GM12878 (cell line): ENCODE data around the gene ZCCHC24. TPM values are rescaled to one million over a fixed set of nuclear protein-coding genes. Genes with fewer than 3 reads are reported as not detected.

Source experiments
- ATAC-seq: fragments of 200-7000 bp; cut with Tn5 transposase; 3 replicates; pipeline ENCODE4 v1.9.1; 2020; ENCODE audit warnings: mild to moderate bottlenecking, moderate library complexity
- BruUV-seq: library from RNA; stranded (reverse); fragments of 400-500 nt; replicated peaks from 2 replicates; lab custom pipeline; 2021; lab: Mats Ljungman, UMichigan
- CTCF ChIA-PET: fragments of 300-600 bp; sonication (Branson Sonifier 250); formaldehyde crosslinking; extraction: SDS; loops from one replicate; lab custom pipeline; 2021; ENCODE audit warnings: inconsistent platforms; lab: Yijun Ruan, JAX
- POLR2A ChIA-PET: fragments of 350-600 bp; formaldehyde crosslinking; extraction: SDS; loops from one replicate; lab custom pipeline; 2021; ENCODE audit warnings: inconsistent platforms; lab: Charles Lee
- RAD21 ChIA-PET: fragments of 300-600 bp; sonication (Branson Sonifier 250); formaldehyde crosslinking; loops from one replicate; lab custom pipeline; 2023; ENCODE audit warnings: antibody characterized with exemption; ENCODE audit not compliant: unreplicated experiment; lab: Charles Lee
- SMC1A ChIA-PET: fragments of 300-600 bp; sonication (Branson Sonifier 250); formaldehyde crosslinking; loops from one replicate; lab custom pipeline; 2023; ENCODE audit not compliant: unreplicated experiment, uncharacterized antibody; lab: Charles Lee
- DNase-seq: peaks from one replicate; pipeline ENCODE4 v3.0.0-alpha.2; 2011; ENCODE audit warnings: low read depth, low spot score
- FAIRE-seq: peaks from 3 replicates; lab custom pipeline; 2011; peaks lifted over from hg19 to GRCh38; lab: Jason Lieb, UNC
- H2AFZ ChIP-seq: 2 replicates; pipeline ENCODE4 v1.6.0; 2011; ENCODE audit warnings: low read depth, low read length, control low read depth; ENCODE audit not compliant: control insufficient read depth
- H3K27ac ChIP-seq: 2 replicates; pipeline ENCODE4 v1.5.1; 2011; ENCODE audit warnings: control low read depth; ENCODE audit not compliant: control insufficient read depth, insufficient read depth
- H3K27me3 ChIP-seq, 2 experiments: replicated peaks in 1 of 2; 2 replicates each; pipeline versions ENCODE4 v1.6.0 to v1.6.1; 2011; ENCODE audit warnings: low read length in 1 of 2; ENCODE audit not compliant: control insufficient read depth in 2 of 2, insufficient read depth in 2 of 2
- H3K36me3 ChIP-seq, 2 experiments: 2 replicates each; pipeline ENCODE4 v1.5.1; 2011; ENCODE audit warnings: low read length in 1 of 2; ENCODE audit not compliant: control insufficient read depth in 2 of 2, insufficient read depth in 2 of 2
- H3K4me1 ChIP-seq: 2 replicates; pipeline ENCODE4 v1.6.1; 2011; ENCODE audit warnings: mild to moderate bottlenecking, low read length, moderate library complexity, mixed read lengths; ENCODE audit not compliant: control insufficient read depth, insufficient read depth
- H3K4me2 ChIP-seq: 2 replicates; pipeline ENCODE4 v1.6.0; 2011; ENCODE audit warnings: control low read depth; ENCODE audit not compliant: control insufficient read depth, insufficient read depth
- H3K4me3 ChIP-seq: fragments of 200-600 bp; sonication (generic); 2 replicates; pipeline ENCODE4 v1.5.1; 2016
- H3K79me2 ChIP-seq: 2 replicates; pipeline ENCODE4 v1.6.0; 2011; ENCODE audit warnings: low read length; ENCODE audit not compliant: control insufficient read depth, insufficient read depth
- H3K9ac ChIP-seq: 2 replicates; pipeline ENCODE4 v1.8.0; 2011; ENCODE audit warnings: low read length, control low read depth, mixed read lengths; ENCODE audit not compliant: control insufficient read depth, insufficient read depth
- H3K9me3 ChIP-seq: replicated peaks from 3 replicates; pipeline ENCODE4 v1.5.1; 2011; ENCODE audit warnings: mild to moderate bottlenecking, low read length; ENCODE audit not compliant: control insufficient read depth, insufficient read depth
- H4K20me1 ChIP-seq: 2 replicates; pipeline ENCODE4 v1.6.0; 2011; ENCODE audit not compliant: control insufficient read depth, insufficient read depth
- BACH1 ChIP-seq: fragments of 450-650 bp; IDR thresholded peaks from 2 replicates; pipeline ENCODE4 v1.6.1; 2017; ENCODE audit warnings: mild to moderate bottlenecking, borderline replicate concordance
- BRCA1 ChIP-seq: IDR thresholded peaks from 2 replicates; pipeline ENCODE4 v1.6.1; 2011; ENCODE audit warnings: low read depth, low read length, improper control_type of control experiment
- CBX3 ChIP-seq: fragments of 200-600 bp; sonication (generic); IDR thresholded peaks from 2 replicates; pipeline ENCODE4 v1.6.1; 2016; ENCODE audit warnings: low read depth, borderline replicate concordance
- MXI1 ChIP-seq: fragments of 150-350 bp; IDR thresholded peaks from 2 replicates; pipeline ENCODE4 v1.6.1; 2011; ENCODE audit warnings: low read depth, mild to moderate bottlenecking, inconsistent platforms, low read length, improper control_type of control experiment
- NR2C1 ChIP-seq: fragments of 450-650 bp; IDR thresholded peaks from 2 replicates; pipeline ENCODE4 v1.6.1; 2017; ENCODE audit warnings: antibody characterized with exemption, mild to moderate bottlenecking, moderate library complexity
- RAD51 ChIP-seq: fragments of 450-650 bp; IDR thresholded peaks from 2 replicates; pipeline ENCODE4 v1.6.1; 2016; ENCODE audit warnings: moderate library complexity, mild to moderate bottlenecking, inconsistent platforms
- SUZ12 ChIP-seq: fragments of 200-600 bp; sonication (generic); IDR thresholded peaks from one replicate; pipeline ENCODE4 v1.6.1; 2018; ENCODE audit warnings: antibody characterized with exemption, mild to moderate bottlenecking; ENCODE audit not compliant: unreplicated experiment
- TAF1 ChIP-seq: IDR thresholded peaks from 2 replicates; pipeline ENCODE4 v1.6.1; 2011; ENCODE audit warnings: mild to moderate bottlenecking, low read depth, low read length, borderline replicate concordance
- TBL1XR1 ChIP-seq: IDR thresholded peaks from 2 replicates; pipeline ENCODE4 v1.6.1; 2012; ENCODE audit warnings: low read depth, low read length, improper control_type of control experiment
- WGBS: methylation state at CpG from one replicate; pipeline ENCODE4 v1.1.6; 2016; ENCODE audit warnings: low lambda C conversion rate; ENCODE audit not compliant: insufficient replicate concordance, insufficient coverage; ENCODE audit errors: missing lambda C conversion rate; 5-methylcytosine and 5-hydroxymethylcytosine counted together
- in situ Hi-C: fragments of 300-500 bp; cut with MboI; formaldehyde crosslinking; loops from 9 replicates; pipeline ENCODE4 v1.14.3; 2018; ENCODE audit warnings: mixed read lengths
- intact Hi-C: fragments of 100-400 bp; cut with micrococcal nuclease; formaldehyde crosslinking; loops from one replicate; pipeline ENCODE4 v1.14.2; 2022; ENCODE audit not compliant: unreplicated experiment
- polyA plus RNA-seq, 11 experiments: library from polyadenylated mRNA; depleted of rRNA in 4 of 11; unstranded in 6 of 11; stranded (reverse) in 5 of 11; fragments of >200 nt; fragmentation: Nextera tagmentation in 4 of 11; fragmentation: Illumina TruSeq in 1 of 11; extraction: Ambion mirVana in 4 of 11; extraction: Trizol in 1 of 11; gene quantifications; 1 replicate in 1 of 11; 2 replicates in 10 of 11; pipeline versions ENCODE4 v1.2.1 to v1.2.3, GENCODE V29; 2011 to 2016; ENCODE audit warnings: inconsistent platforms in 2 of 11, missing spikeins in 2 of 11, low read depth in 1 of 11
- total RNA-seq, 4 experiments: library from RNA; depleted of rRNA in 3 of 4; stranded (reverse); fragments of >200 nt in 3 of 4; fragmentation: Illumina TruSeq in 1 of 4; extraction: Trizol in 1 of 4; gene quantifications; 2 replicates each; pipeline versions ENCODE4 v1.2.1 to v1.2.3, GENCODE V29; 2013 to 2021
- TF ChIP-seq, protein P1 (sequence below): fragments of 450-650 bp; formaldehyde crosslinking; IDR thresholded peaks from 2 replicates; pipeline ENCODE4 v1.4.0; 2020; ENCODE audit warnings: mild to moderate bottlenecking, moderate library complexity
- TF ChIP-seq, protein P2 (sequence below): IDR thresholded peaks from 2 replicates; pipeline ENCODE4 v1.6.1; 2011; ENCODE audit warnings: low read depth, mild to moderate bottlenecking, low read length, moderate library complexity, borderline replicate concordance; ENCODE audit errors: extremely low read depth
- TF ChIP-seq, protein P3 (sequence below): IDR thresholded peaks from 2 replicates; pipeline ENCODE4 v1.6.1; 2012; ENCODE audit warnings: low read depth, low read length, improper control_type of control experiment
- TF ChIP-seq, protein P4 (sequence below): fragments of 450-650 bp; IDR thresholded peaks from 2 replicates; pipeline ENCODE4 v1.6.1; 2017; ENCODE audit warnings: antibody characterized with exemption, mild to moderate bottlenecking, moderate library complexity
- TF ChIP-seq, protein P5 (sequence below): fragments of 150-350 bp; IDR thresholded peaks from 2 replicates; pipeline ENCODE4 v1.6.1; 2014; ENCODE audit warnings: mild to moderate bottlenecking, low read depth, low read length

The ZCCHC24 gene
- total and polyA plus RNA-seq, 10 of the 15 experiments (the other 5 are each of a cell fraction or from before 2014, with no cell fraction given) = 0.02 to 0.62 (median 0.04) TPM; not detected in 4

DNA sequence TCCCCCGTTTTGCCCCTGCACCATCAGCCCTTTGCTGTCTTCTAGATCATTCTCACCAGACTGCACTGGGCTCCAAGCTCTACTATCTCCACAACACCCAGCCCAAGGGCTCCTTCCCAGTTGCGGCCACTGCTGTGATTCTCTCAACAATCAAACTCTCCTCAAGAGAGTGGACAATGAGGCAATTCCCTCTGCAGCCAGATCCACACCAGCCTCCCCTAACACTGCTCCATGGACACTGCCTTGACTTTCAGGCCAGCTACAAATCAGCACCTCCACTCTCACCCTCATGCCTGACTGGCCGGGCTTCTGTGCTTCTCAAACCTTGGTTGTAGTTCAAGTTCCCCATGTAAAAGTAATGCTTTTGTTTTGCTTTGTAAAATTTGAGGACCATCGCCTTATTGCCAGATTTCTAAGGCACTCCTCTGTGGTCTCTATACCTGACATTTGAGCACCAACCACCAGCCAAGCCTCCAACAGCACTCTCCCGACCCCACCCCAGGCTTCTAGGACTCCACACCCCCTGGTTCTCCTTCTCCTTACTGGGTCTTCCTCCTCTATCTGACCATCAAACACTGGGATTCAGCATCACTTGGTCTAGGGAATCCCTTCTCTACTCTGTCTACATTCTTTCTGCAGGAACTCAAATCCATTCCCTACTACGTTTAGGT is 52.8 kb downstream of the ZCCHC24 start (continued):
- TF ChIP-seq, protein P1, sequence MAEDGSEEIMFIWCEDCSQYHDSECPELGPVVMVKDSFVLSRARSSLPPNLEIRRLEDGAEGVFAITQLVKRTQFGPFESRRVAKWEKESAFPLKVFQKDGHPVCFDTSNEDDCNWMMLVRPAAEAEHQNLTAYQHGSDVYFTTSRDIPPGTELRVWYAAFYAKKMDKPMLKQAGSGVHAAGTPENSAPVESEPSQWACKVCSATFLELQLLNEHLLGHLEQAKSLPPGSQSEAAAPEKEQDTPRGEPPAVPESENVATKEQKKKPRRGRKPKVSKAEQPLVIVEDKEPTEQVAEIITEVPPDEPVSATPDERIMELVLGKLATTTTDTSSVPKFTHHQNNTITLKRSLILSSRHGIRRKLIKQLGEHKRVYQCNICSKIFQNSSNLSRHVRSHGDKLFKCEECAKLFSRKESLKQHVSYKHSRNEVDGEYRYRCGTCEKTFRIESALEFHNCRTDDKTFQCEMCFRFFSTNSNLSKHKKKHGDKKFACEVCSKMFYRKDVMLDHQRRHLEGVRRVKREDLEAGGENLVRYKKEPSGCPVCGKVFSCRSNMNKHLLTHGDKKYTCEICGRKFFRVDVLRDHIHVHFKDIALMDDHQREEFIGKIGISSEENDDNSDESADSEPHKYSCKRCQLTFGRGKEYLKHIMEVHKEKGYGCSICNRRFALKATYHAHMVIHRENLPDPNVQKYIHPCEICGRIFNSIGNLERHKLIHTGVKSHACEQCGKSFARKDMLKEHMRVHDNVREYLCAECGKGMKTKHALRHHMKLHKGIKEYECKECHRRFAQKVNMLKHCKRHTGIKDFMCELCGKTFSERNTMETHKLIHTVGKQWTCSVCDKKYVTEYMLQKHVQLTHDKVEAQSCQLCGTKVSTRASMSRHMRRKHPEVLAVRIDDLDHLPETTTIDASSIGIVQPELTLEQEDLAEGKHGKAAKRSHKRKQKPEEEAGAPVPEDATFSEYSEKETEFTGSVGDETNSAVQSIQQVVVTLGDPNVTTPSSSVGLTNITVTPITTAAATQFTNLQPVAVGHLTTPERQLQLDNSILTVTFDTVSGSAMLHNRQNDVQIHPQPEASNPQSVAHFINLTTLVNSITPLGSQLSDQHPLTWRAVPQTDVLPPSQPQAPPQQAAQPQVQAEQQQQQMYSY (CRISPR knock-in tag) = no peak
- TF ChIP-seq, protein P2, sequence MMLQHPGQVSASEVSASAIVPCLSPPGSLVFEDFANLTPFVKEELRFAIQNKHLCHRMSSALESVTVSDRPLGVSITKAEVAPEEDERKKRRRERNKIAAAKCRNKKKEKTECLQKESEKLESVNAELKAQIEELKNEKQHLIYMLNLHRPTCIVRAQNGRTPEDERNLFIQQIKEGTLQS = no peak
- TF ChIP-seq, protein P3, sequence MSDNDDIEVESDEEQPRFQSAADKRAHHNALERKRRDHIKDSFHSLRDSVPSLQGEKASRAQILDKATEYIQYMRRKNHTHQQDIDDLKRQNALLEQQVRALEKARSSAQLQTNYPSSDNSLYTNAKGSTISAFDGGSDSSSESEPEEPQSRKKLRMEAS = no peak
- TF ChIP-seq RAD51 = no peak
- no peak for TF ChIP-seq BACH1

DNA sequence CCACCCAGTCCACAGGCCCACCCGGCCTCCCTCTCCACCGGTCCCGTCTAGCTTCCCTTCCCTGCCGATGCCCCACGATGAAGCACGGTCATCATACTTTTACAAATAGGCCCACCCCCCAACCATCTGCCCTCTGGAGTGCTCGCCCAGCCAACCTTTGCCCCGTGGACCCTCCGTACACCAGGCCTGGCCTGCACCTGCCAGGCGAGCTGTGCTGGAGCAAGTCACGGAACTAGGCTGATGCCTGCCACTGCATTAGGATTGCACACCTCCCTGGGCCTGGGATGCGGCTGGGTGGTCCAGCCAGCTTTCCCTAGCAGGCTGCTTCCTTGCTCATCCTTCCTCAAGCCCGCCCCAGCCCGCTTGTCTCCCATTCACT is 53.4 kb downstream of the ZCCHC24 start:
- H3K36me3 ChIP-seq = no peaks in the 10 kb centered on the region
- no peak overlapping the region for H3K27ac ChIP-seq
- H3K4me2 ChIP-seq = no peak overlapping the region
- H3K79me2 ChIP-seq = no peaks in the 10 kb centered on the region
- H3K4me3 ChIP-seq = no peak overlapping the region
- CTCF ChIA-PET = interaction anchor here (1.0 kb wide), 1 partner anchor 22 kb away, joined by 3 read pairs; no protein-coding TSS in a partner anchor
- WGBS = 29% methylated on average over 14 of the region's 14 CpGs
- H3K4me1 ChIP-seq = peaks cover 6% of the 10 kb centered on the region; the same call in 1 of the 2 replicates
- POLR2A ChIA-PET = no interaction called here
- FAIRE-seq = no peak
- no peak overlapping the region for H2AFZ ChIP-seq
- no peaks in the 10 kb centered on the region for H3K9me3 ChIP-seq
- H3K27me3 ChIP-seq = no peaks in the 10 kb centered on the region
- SMC1A ChIA-PET = no interaction called here
- in situ Hi-C loops (no loop called here), intact Hi-C loops (no loop called here)
- RAD21 ChIA-PET = no interaction called here
- no TSS peak for BruUV-seq
- no peak overlapping the region for H3K9ac ChIP-seq
- H4K20me1 ChIP-seq = no peaks in the 10 kb centered on the region
- no peak for ATAC-seq
- DNase-seq = no peak
- no peak for TF ChIP-seq TBL1XR1
- TF ChIP-seq TAF1 = no peak
- no peak for TF ChIP-seq NR2C1
- TF ChIP-seq CBX3 = no peak
- TF ChIP-seq, protein P4, sequence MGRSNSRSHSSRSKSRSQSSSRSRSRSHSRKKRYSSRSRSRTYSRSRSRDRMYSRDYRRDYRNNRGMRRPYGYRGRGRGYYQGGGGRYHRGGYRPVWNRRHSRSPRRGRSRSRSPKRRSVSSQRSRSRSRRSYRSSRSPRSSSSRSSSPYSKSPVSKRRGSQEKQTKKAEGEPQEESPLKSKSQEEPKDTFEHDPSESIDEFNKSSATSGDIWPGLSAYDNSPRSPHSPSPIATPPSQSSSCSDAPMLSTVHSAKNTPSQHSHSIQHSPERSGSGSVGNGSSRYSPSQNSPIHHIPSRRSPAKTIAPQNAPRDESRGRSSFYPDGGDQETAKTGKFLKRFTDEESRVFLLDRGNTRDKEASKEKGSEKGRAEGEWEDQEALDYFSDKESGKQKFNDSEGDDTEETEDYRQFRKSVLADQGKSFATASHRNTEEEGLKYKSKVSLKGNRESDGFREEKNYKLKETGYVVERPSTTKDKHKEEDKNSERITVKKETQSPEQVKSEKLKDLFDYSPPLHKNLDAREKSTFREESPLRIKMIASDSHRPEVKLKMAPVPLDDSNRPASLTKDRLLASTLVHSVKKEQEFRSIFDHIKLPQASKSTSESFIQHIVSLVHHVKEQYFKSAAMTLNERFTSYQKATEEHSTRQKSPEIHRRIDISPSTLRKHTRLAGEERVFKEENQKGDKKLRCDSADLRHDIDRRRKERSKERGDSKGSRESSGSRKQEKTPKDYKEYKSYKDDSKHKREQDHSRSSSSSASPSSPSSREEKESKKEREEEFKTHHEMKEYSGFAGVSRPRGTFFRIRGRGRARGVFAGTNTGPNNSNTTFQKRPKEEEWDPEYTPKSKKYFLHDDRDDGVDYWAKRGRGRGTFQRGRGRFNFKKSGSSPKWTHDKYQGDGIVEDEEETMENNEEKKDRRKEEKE = no peak
- no peak for TF ChIP-seq SUZ12
- no peak for TF ChIP-seq BRCA1
- no peak for TF ChIP-seq MXI1
- TF ChIP-seq, protein P5, sequence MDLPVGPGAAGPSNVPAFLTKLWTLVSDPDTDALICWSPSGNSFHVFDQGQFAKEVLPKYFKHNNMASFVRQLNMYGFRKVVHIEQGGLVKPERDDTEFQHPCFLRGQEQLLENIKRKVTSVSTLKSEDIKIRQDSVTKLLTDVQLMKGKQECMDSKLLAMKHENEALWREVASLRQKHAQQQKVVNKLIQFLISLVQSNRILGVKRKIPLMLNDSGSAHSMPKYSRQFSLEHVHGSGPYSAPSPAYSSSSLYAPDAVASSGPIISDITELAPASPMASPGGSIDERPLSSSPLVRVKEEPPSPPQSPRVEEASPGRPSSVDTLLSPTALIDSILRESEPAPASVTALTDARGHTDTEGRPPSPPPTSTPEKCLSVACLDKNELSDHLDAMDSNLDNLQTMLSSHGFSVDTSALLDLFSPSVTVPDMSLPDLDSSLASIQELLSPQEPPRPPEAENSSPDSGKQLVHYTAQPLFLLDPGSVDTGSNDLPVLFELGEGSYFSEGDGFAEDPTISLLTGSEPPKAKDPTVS = no peak
